ENCODE data around the gene COQ10A.
"Not testable (repeated sequence)": the region's sequence is repeated elsewhere in the genome, so short reads cannot be mapped to it uniquely, and the experiment has no call there.

COQ10A gene

GRCh38 chr12:56244494-56244893, 22.2 kb upstream of the COQ10A start:
- DNase-seq = no peak

GRCh38 chr12:56247923-56248322, 18.8 kb upstream of the COQ10A start:
- DNase-seq = no peak

DNA sequence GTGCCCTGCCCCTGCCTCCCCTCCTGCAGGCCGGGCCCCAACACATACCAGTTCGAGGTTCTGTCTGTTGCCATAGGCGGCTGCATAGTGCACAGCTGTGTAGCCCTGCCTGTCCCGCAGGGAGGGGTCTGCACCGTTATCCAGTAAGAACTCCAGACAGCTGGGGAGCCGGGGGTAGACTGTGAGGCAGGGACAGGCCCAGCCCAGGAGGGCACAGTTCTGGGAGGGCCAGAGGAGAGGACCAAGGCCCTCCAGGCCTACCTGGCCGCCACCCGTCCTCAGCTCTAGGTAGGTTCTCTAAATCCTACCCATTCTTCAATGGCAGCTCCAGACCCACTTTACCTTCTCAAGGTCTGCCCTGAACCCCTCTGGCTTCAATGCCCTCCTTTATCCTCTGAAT, 18.0 kb upstream of the COQ10A start:
- no peak for DNase-seq

DNA sequence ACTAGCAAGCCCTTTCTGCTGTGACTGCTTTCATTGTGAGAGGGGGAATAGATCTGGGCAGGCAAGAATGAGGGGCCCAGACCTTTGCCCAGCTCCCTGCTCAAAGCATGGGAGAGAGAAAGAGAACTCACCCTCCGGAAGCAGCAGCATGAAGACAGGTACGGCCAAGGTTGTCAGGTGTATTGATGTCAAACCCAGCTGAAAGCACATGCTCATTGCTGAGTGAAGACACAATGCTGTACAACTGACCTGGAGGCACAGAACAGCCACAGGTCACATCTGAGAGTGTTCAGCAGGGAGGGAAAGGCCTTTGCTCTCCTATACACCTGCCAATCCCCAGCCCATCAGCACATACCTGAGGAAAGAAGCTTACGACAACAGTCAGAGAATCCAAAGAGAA, 14.1 kb upstream of the COQ10A start:
- DNase-seq = no peak

DNA sequence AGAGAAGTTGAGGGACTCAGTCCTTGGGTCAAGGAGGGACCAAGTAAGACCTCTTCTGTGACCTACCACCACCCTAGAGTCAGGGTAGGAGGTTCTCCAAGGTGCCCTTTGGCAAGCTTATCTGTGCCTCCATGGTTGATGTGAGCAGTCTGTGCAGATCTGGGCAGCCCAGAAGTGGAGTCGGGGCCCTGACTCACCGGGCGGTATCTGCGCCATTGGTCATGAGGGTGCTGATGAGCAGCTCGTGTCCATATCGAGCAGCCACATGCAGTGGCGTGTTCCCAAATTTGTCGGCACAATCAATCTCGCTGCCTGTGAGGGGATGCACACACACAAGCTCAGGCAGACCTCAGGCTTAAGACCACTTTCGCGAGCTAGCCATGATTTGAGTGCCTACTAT, 13.7 kb upstream of the COQ10A start:
- no peak for DNase-seq

GRCh38 chr12:56255671-56256070, 11.1 kb upstream of the COQ10A start:
- no peak for DNase-seq

- no peak for DNase-seq
Observed at GRCh38 chr12:56256326-56256960, 10.3 kb upstream of the COQ10A start.

DNA sequence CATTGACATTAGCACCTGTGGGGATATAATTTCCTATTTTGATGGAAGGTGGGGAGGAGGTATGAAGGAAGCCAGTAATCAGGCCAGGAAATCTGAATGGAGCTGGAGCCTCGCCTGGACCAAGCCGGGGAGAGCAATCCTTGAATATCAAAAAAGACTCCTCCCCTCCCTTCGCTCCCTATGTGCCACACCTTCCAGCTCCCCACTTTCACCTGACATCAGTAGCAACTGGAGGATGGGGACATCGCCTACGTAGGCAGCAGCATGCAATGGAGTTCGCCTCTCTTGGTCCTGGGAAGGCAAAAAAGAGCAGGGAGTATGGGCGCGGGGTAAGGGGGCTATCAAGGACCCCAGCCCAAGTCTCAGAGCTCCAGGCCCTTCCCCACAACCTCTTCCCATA, 9.7 kb upstream of the COQ10A start:
- no peak for DNase-seq

DNA sequence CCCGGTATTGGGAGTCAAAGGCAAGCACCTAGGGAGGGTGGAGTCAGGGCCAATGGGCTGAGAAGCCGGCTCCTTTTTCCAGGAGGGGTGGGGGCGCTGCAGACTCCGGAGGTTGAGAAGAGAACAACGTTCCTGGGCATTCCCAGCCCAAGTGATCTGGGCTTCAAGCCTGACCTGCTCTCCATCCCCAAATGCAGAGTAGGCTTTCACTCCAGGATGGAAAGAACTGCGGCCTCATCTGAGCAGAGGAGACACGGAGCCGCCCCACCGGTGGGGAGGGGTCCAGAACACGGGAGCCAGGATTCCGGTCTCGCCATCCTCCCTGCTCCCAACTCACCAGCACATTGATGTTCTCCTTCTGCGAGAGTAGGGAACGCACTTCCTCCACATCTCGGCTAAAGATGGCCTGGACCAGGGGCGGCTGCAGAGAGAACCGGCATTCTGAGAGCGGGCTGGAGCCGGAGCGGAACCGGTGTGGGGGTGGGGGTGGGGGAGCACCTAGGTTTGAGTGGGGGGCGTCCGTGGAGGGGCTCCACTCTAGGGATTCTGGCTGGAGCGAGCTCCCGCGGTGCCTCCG, 9.2 kb upstream of the COQ10A start:
- no peak for DNase-seq

GRCh38 chr12:56258068-56258819, 8.5 kb upstream of the COQ10A start, which contains the start of gene ANKRD52:
TSS of gene ANKRD52 (minus strand) at chr12:56258384. CDS start at chr12:56258269, 115 bp downstream.
- DNase-seq = peak; percentile 71

- DNase-seq = no peak
Observed at GRCh38 chr12:56258820-56259183, 7.9 kb upstream of the COQ10A start.

DNA sequence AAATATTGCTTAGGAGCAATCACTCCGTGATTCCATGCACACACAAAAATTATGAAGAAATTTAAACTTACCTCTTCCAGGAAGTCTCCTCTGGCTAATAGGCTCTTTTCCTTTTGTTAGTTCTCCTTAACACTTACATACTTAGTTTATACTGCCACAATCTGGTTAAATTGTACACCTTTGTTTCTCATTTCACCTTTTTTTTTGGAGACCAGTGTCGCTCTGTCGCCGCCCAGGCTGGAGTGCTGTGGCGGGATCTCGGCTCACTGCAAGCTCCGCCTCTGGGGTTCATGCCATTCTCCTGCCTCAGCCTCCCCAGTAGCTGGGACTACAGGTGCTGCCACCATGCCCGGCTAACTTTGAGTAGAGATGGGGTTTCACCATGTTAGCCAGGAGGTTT, 6.4 kb upstream of the COQ10A start:
- DNase-seq = no peak

- no peak for DNase-seq
Observed at GRCh38 chr12:56260921-56261320, 5.8 kb upstream of the COQ10A start.

DNA sequence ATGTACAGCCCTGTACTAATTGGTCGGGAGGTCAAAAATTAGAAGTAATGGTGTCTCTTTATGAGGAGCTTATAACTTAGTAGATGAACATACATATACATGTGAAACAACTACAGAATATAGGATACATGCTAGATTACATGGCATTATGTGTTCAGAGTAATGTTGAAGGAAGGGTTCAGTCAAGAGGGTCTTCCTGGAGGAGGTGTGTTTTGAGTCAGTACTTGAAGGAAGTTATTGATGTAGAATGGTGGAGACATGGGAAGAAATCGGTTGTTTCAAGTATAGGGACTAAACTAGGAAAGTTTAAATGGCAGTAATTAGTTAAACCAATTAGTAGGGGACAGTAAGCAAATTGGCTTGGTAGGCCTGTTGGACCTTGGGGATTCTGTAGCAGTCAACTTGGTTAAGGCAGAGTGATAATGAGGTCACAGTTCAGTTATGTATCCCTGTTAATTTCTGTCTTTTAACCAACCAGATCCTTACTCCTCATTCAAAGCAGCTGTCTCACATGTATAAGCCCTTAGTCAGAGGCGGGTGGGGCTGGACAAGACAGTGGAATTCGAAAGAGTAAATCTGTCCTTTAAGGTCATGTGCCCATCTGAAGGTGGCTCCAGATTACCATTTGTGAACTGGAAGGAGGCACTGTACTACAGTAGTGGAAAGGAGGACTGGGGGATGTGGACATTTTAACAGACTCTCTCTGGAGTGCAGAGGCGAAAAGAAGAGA, 5.1 kb upstream of the COQ10A start:
- DNase-seq = no peak

DNA sequence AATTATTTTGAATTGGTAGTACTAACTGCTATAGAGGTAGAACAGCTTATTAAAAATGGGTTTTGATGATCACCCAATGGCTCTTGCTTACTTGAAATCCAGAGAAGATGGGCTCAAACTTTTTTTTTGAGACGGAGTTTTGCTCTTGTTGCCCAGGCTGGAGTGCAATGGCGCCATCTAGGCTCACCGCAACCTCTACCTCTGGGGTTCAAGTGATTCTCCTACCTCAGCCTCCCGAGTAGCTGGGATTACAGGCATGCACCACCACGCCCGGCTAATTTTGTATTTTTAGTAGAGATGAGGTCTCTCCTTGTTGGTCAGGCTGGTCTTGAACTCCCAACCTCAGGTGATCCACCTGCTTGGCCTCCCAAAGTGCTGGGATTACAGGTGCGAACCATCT, 3.8 kb upstream of the COQ10A start:
- not testable (repeated sequence) for DNase-seq

- DNase-seq = not testable (repeated sequence)
Observed at GRCh38 chr12:56266068-56266692, 562 bp upstream of the COQ10A start.

GRCh38 chr12:56267443-56268071, 815 bp downstream of the COQ10A start:
- no peak for DNase-seq

GRCh38 chr12:56271031-56271430, 4.3 kb downstream of the COQ10A start:
- no peak for DNase-seq

GRCh38 chr12:56272468-56272867, 5.7 kb downstream of the COQ10A start:
- DNase-seq = not testable (repeated sequence)

- DNase-seq = no peak
Observed at GRCh38 chr12:56274299-56274698, 7.6 kb downstream of the COQ10A start.

- DNase-seq = no peak
Observed at GRCh38 chr12:56278905-56279304, 12.2 kb downstream of the COQ10A start.

DNA sequence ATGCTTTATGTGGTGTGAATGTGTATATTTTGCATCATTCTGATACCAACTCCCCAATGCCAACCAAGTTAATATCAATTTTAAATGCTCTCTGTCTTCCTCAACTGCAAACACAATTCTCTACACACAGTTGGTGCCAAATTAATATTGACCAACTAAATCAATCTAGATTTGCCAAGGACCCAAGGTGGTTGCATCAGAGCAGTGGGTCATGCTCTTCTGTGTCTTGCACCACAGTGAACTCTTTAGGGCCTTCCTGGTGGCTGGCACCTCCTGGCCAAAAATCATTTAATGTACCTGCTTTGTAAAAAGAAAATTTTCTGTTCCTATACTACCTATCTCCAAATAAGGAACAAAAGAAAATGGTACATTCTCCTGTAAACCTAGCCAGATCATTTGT, 14.1 kb downstream of the COQ10A start:
- no peak for DNase-seq

DNA sequence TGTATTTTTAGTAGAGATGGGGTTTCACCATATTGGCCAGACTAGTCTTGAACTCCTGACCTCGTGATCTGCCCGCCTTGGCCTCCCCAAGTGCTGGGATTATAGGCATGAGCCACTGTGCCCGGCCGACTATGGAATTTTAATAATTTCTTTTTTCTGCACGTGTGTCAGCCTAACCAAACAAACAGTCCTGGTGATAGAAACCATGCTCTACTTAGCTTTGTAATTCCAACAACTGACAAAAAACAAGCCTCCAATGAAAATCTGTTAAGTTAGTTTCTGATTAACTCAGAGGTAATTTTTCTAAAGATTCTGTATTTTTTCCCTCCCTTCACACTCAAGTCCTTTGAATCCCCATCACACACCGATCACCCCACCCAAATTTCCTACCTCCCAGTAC, 15.3 kb downstream of the COQ10A start:
- DNase-seq = no peak

Measured in NCI-H1092 treated with DMSO at 0.1 percent for 48 hours (cell line).